Measurements from ENCODE around the gene MAGEB18.

The MAGEB18 gene

DNA sequence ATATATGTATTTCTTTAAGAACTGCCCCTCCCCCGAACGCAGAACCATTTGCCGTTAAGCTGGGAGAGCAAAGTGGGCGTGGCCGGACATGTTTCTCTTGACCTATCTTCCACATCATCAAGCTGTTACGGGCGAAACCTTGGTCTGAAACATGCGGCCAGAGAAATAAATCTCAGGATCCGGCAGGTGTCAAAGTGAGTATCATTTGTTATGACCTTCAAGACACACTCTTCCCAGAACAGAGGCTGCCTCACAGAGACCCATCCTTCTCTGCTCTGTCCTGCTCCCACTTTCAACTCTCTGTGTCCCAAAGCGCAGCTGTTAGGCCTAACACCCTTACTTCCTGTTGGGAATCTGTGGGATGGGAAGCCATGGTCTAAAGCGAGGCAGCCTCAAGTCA lies at the start of gene MAGEB18:
Gene MAGEB18 (plus strand): TSS at position 70 of the 400 bp plus-strand sequence. CDS start 643 bp downstream, outside the sequence.
- DNase-seq (ENCODE audit: low read depth): no peak

DNA sequence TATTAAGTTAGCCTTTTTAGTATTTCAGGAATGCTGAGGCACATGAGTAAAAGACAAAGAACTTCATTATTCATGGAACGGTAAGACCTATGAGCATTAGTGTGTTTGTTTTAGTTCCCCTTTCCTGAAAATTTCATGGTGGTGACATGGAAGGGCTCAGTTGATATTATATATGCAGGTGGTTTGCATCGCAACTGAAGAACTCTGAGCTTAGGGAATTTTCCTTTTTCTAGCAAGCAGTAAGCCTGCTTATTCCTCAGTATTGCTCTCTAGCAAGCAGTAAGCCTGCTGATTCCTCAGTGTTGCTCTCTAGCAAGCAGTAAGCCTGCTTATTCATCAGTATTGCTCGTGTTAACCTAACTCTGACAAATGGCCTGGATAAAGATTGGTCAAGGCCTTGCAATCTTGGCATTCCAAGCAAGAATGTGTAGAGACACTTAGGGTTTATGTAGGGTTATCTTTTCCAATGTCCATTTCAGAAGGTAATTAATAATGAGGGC lies 37.7 kb upstream of the MAGEB18 start:
- DNase-seq (ENCODE audit: low read depth): no peak

DNA sequence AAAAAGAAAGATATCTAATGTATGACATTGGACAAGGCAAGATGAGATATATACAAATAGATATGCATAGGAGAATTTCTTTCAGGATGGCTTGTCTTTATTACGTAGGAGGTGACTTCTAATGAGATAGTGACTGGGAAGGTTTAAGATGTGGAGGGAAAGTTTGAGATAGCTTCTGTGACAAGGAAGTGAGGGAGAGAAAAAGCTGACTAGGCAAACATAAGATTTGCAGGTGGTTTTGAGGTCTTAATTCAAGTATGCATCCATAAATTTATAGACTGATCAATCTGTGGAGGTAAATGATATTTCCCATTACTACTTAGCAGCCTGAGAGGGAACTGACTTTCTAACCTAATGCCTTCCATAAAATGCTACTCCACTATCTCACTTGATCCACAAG lies 29.0 kb upstream of the MAGEB18 start:
- no peak for DNase-seq (ENCODE audit: low read depth)

DNA sequence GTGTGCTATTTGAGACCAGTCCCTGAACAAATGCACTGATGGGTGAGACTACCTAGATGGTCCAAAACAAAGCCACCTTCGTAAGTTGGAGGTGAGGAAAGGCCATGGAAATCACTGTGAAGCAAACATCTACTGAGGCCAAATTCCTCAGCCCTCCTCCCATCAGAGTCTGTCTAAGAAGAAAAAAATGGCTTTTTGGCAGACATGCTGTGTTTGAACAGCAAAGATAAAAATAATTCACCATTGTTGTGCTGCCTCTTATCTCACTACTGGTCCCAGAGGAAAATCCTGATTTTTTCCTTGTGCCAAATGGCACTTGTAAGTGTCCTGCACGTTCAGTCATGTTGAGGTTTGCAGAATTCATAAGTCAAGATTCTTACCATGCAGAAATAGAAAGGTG lies 7.9 kb downstream of the MAGEB18 start:
- DNase-seq (ENCODE audit: low read depth): no peak

DNA sequence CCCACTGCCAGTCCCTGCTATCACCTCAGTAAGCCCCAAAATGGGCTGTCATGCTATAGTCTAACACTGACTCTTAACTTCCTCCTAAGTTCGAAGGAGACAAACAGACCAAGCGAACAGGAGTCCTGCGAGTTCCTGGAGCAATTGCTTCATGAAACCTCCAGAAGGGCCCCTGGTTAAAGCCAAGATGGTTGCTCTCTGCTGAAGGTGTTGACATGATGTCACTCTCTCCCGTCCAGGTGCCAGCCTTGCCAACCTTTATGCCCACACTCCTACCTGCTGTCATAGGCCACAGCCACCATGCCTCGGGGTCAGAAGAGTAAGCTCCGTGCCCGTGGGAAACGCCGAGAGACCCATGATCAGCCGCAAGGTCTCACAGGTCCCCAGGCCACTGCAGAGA lies 22.2 kb downstream of the MAGEB18 start, which contains the start of gene MAGEB6B:
Gene MAGEB6B (plus strand): TSS at position 301 of the 400 bp plus-strand sequence. CDS start 0 bp downstream, at position 301.
- DNase-seq (ENCODE audit: low read depth): no peak
